SIG-M5 treated with dmso at 0.1 percent for 504 hours (cell line): ENCODE data around the gene MN1.

Source experiments
- DNase-seq: peaks from one replicate; lab custom pipeline; 2025; ENCODE audit not compliant: unreplicated experiment; lab: John Stamatoyannopoulos, UW

Gene MN1

GRCh38 chr22:27801616-27802345 is at the start of gene MN1:
TSS of gene MN1 (minus strand) at chr22:27801756. CDS start at chr22:27800543, 1,213 bp downstream.
- DNase-seq, result no peak

- no peak for DNase-seq
Measured at GRCh38 chr22:27850000-27850521, 48.5 kb upstream of the MN1 start.

- DNase-seq, result no peak
Measured at GRCh38 chr22:27848005-27848404, 46.4 kb upstream of the MN1 start.

GRCh38 chr22:27846910-27847309 is 45.4 kb upstream of the MN1 start:
- DNase-seq, result no peak

GRCh38 chr22:27846248-27846757 is 44.7 kb upstream of the MN1 start:
- no peak for DNase-seq

GRCh38 chr22:27845644-27846043 is 44.1 kb upstream of the MN1 start:
- no peak for DNase-seq

- DNase-seq, result no peak
Measured at GRCh38 chr22:27844656-27845591, 43.4 kb upstream of the MN1 start.

- no peak for DNase-seq
Measured at GRCh38 chr22:27844256-27844655, 42.7 kb upstream of the MN1 start.

GRCh38 chr22:27843441-27843840 is 41.9 kb upstream of the MN1 start:
- no peak for DNase-seq

GRCh38 chr22:27842669-27843431 is 41.3 kb upstream of the MN1 start:
- no peak for DNase-seq

GRCh38 chr22:27842201-27842600 is 40.6 kb upstream of the MN1 start:
- DNase-seq, result no peak

- DNase-seq, result no peak
Measured at GRCh38 chr22:27840436-27840835, 38.9 kb upstream of the MN1 start.

GRCh38 chr22:27839057-27839660 is 37.6 kb upstream of the MN1 start:
- no peak for DNase-seq

- DNase-seq, result no peak
Measured at GRCh38 chr22:27836181-27836580, 34.6 kb upstream of the MN1 start.

GRCh38 chr22:27835446-27835845 is 33.9 kb upstream of the MN1 start:
- no peak for DNase-seq

GRCh38 chr22:27834364-27835185 is 33.0 kb upstream of the MN1 start:
- no peak for DNase-seq

GRCh38 chr22:27833803-27834202 is 32.2 kb upstream of the MN1 start:
- no peak for DNase-seq

GRCh38 chr22:27832606-27833005 is 31.1 kb upstream of the MN1 start:
- no peak for DNase-seq

GRCh38 chr22:27829620-27830019 is 28.1 kb upstream of the MN1 start:
- no peak for DNase-seq
